HEK293 (cell line): ENCODE measurements around the gene CDCA3.

Experiments used
- GLIS2 ChIP-seq: fragments of 450-650 bp; formaldehyde crosslinking; IDR thresholded peaks from 2 replicates; pipeline ENCODE4 v1.5.1; 2016; ENCODE audit warnings: missing biosample characterization, missing genetic modification characterization
- HIC1 ChIP-seq: fragments of 450-650 bp; formaldehyde crosslinking; IDR thresholded peaks from 2 replicates; pipeline ENCODE4 v1.5.1; 2016; ENCODE audit warnings: missing biosample characterization, missing genetic modification characterization
- KLF1 ChIP-seq: fragments of 450-650 bp; formaldehyde crosslinking; IDR thresholded peaks from 2 replicates; pipeline ENCODE4 v1.5.1; 2016; ENCODE audit warnings: missing biosample characterization, missing genetic modification characterization
- KLF10 ChIP-seq: fragments of 450-650 bp; IDR thresholded peaks from 2 replicates; pipeline ENCODE4 v1.5.1; 2018; ENCODE audit warnings: missing biosample characterization, mild to moderate bottlenecking, missing genetic modification characterization
- PATZ1 ChIP-seq: fragments of 450-650 bp; formaldehyde crosslinking; IDR thresholded peaks from 2 replicates; pipeline ENCODE4 v1.5.1; 2016; ENCODE audit warnings: missing biosample characterization, missing genetic modification characterization
- REST ChIP-seq: fragments of 450-650 bp; formaldehyde crosslinking; IDR thresholded peaks from 2 replicates; pipeline ENCODE4 v1.5.1; 2016; ENCODE audit warnings: missing biosample characterization, missing genetic modification characterization
- ZBTB10 ChIP-seq: fragments of 450-650 bp; formaldehyde crosslinking; IDR thresholded peaks from 2 replicates; pipeline ENCODE4 v1.5.1; 2016; ENCODE audit warnings: missing biosample characterization, missing genetic modification characterization
- ZBTB8A ChIP-seq: fragments of 450-650 bp; formaldehyde crosslinking; IDR thresholded peaks from 2 replicates; pipeline ENCODE4 v1.5.1; 2016; ENCODE audit warnings: missing biosample characterization, missing genetic modification characterization
- ZFP69B ChIP-seq: fragments of 450-650 bp; formaldehyde crosslinking; IDR thresholded peaks from 2 replicates; pipeline ENCODE4 v1.5.1; 2016; ENCODE audit warnings: missing biosample characterization, missing genetic modification characterization
- ZNF133 ChIP-seq: fragments of 450-650 bp; formaldehyde crosslinking; IDR thresholded peaks from 2 replicates; pipeline ENCODE4 v1.5.1; 2016; ENCODE audit warnings: missing biosample characterization, missing genetic modification characterization
- ZNF140 ChIP-seq: fragments of 450-650 bp; formaldehyde crosslinking; IDR thresholded peaks from 2 replicates; pipeline ENCODE4 v1.5.1; 2016; ENCODE audit warnings: missing biosample characterization, missing genetic modification characterization
- ZNF16 ChIP-seq: fragments of 450-650 bp; formaldehyde crosslinking; IDR thresholded peaks from 2 replicates; pipeline ENCODE4 v1.5.1; 2016; ENCODE audit warnings: low read depth, missing biosample characterization, missing genetic modification characterization
- ZNF324 ChIP-seq: fragments of 450-650 bp; formaldehyde crosslinking; IDR thresholded peaks from 2 replicates; pipeline ENCODE4 v1.5.1; 2016; ENCODE audit warnings: missing biosample characterization, missing genetic modification characterization
- ZNF362 ChIP-seq: fragments of 450-650 bp; formaldehyde crosslinking; IDR thresholded peaks from 2 replicates; pipeline ENCODE4 v1.5.1; 2016; ENCODE audit warnings: missing biosample characterization, missing genetic modification characterization
- ZNF366 ChIP-seq: fragments of 450-650 bp; formaldehyde crosslinking; conservative IDR thresholded peaks from 2 replicates; pipeline ENCODE4 v1.5.1; 2016; ENCODE audit warnings: missing biosample characterization, missing genetic modification characterization
- ZNF48 ChIP-seq: fragments of 450-650 bp; formaldehyde crosslinking; IDR thresholded peaks from 2 replicates; pipeline ENCODE4 v1.5.1; 2016; ENCODE audit warnings: missing biosample characterization, missing genetic modification characterization
- ZNF514 ChIP-seq: fragments of 450-650 bp; formaldehyde crosslinking; IDR thresholded peaks from 2 replicates; pipeline ENCODE4 v1.5.1; 2016; ENCODE audit warnings: missing biosample characterization, missing genetic modification characterization
- ZNF530 ChIP-seq: fragments of 450-650 bp; formaldehyde crosslinking; IDR thresholded peaks from 2 replicates; pipeline ENCODE4 v1.5.1; 2016; ENCODE audit warnings: low read depth, missing biosample characterization, missing genetic modification characterization
- ZNF555 ChIP-seq: fragments of 450-650 bp; formaldehyde crosslinking; conservative IDR thresholded peaks from 2 replicates; pipeline ENCODE4 v1.5.1; 2017; ENCODE audit warnings: missing biosample characterization, mild to moderate bottlenecking, missing genetic modification characterization, inconsistent platforms
- ZNF623 ChIP-seq: fragments of 450-650 bp; formaldehyde crosslinking; IDR thresholded peaks from 2 replicates; pipeline ENCODE4 v1.5.1; 2016; ENCODE audit warnings: missing biosample characterization, missing genetic modification characterization
- ZNF624 ChIP-seq: fragments of 450-650 bp; formaldehyde crosslinking; IDR thresholded peaks from 2 replicates; pipeline ENCODE4 v1.5.1; 2017; ENCODE audit warnings: missing biosample characterization, missing genetic modification characterization
- ZNF701 ChIP-seq: fragments of 450-650 bp; formaldehyde crosslinking; IDR thresholded peaks from 2 replicates; pipeline ENCODE4 v1.5.1; 2016; ENCODE audit warnings: missing biosample characterization, missing genetic modification characterization
- ZNF704 ChIP-seq: fragments of 450-650 bp; formaldehyde crosslinking; IDR thresholded peaks from 2 replicates; pipeline ENCODE4 v1.5.1; 2016; ENCODE audit warnings: missing biosample characterization, missing genetic modification characterization
- ZNF76 ChIP-seq: fragments of 450-650 bp; formaldehyde crosslinking; IDR thresholded peaks from 2 replicates; pipeline ENCODE4; 2016; ENCODE audit warnings: low read depth, missing biosample characterization, missing genetic modification characterization, borderline replicate concordance
- ZNF791 ChIP-seq: fragments of 450-650 bp; formaldehyde crosslinking; IDR thresholded peaks from 2 replicates; pipeline ENCODE4 v1.5.1; 2016; ENCODE audit warnings: missing biosample characterization, missing genetic modification characterization
- ZNF792 ChIP-seq: fragments of 450-650 bp; formaldehyde crosslinking; IDR thresholded peaks from 2 replicates; pipeline ENCODE4 v1.5.1; 2016; ENCODE audit warnings: missing biosample characterization, missing genetic modification characterization

Gene CDCA3

GRCh38 chr12:6867413-6868210 lies 16.5 kb upstream of the CDCA3 start, which contains the start of gene TPI1 (continued):
- TF ChIP-seq HIC1 (tag by site-specific recombination) (0 out of 2 replicates have a peak, but pooled peaks have one; percentile 32), ZNF16 (tag by site-specific recombination) (no peak), ZNF140 (tag by site-specific recombination) (no peak), ZNF704 (tag by site-specific recombination) (no peak), PATZ1 (tag by site-specific recombination) (peak; percentile 52), ZNF701 (tag by site-specific recombination) (no peak), ZNF133 (tag by site-specific recombination) (no peak), ZNF555 (tag by site-specific recombination) (no peak), ZNF324 (tag by site-specific recombination) (peak; percentile 56), ZNF792 (no peak), REST (no peak), ZNF791 (tag by site-specific recombination) (no peak), ZFP69B (tag by site-specific recombination) (peak; percentile 26; the same call in 1 of the 2 replicates), ZNF48 (no peak), KLF10 (tag by site-specific recombination) (peak; percentile 65), ZNF76 (tag by site-specific recombination) (peak; percentile 64; the same call in 1 of the 2 replicates), ZNF362 (no peak), KLF1 (tag by site-specific recombination) (0 out of 2 replicates have a peak, but pooled peaks have one; percentile 8), GLIS2 (tag by site-specific recombination) (peak; percentile 93), ZBTB10 (tag by site-specific recombination) (no peak), ZNF514 (tag by site-specific recombination) (no peak), ZNF624 (tag by site-specific recombination) (no peak), ZNF366 (tag by site-specific recombination) (no peak), ZNF530 (tag by site-specific recombination) (no peak), ZNF623 (tag by site-specific recombination) (no peak), ZBTB8A (tag by site-specific recombination) (peak; percentile 78)
